Measurements from ENCODE around the gene CLCN6.

Gene CLCN6

DNA sequence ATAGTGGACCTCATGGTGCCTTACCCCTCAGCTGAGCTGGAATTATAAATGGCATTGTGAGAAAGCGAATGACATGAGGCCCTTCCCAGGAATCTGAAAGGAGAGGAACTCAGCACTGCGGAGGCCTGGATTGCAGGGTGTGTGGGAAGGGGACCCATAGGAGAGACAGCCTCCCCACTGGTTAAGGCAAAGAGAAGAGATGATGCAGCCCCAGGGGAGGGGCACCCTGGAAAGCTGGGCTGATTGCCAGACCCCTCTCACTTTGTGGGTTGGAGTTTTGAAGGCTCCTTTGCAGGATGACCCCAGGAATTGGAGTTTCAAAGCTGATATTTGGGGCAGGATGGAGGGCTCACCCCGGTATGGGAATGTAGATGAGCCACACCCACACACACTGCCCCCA, 50.7 kb downstream of the CLCN6 start:
- DNase-seq: no peak

DNA sequence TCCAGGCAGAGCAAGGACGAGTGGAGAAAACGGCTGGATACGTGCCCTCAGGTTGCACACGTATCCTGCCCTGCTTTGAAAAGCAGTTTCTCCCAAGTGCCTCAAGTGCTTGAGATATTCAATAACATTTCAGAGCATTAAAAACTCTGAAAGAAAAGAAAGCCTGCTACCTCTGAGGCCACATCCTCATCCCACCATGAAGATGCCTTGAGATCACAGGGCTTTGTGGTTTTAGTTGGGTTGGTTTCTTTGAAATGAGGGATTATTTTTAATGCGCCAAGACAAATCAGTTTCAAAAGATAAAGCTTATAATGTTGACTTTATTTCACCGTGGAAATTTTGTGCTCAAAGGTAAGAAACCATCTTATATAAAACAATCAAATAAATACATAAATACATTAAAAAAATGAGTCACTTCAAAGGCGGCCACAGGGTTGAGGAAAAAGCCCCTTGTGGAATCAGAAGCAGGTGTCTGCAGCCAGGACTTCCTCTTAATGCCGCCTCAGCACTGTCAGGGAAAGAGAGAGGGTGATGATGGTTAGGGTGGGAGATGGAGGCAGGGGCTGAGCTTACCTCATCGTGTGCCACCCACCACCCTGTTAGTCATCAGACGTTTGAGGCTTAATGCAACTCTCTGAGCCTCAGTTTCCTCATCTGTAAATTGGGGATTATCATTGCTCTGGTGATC, 51.3 kb downstream of the CLCN6 start:
- peak; percentile 65 for DNase-seq

DNA sequence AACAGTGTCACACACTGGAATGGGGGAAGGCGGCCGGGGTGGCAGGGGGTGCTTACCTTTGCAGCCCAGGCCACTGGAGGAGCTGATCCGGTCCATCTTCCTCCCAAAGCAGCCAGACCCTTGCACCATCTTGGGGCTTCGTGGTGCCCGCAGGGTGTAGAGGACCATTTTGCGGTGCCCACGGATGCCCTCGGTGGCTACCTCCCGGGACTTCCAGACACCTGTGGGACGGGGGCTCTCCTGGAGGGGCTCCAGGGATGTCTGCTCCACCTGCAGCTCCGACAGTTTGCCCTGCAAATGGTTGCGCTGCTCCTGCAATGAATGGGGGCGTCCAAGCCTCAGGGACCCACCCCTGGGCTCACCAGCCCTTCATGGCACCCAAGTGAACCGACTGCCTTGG, 52.2 kb downstream of the CLCN6 start:
- no peak for DNase-seq

DNA sequence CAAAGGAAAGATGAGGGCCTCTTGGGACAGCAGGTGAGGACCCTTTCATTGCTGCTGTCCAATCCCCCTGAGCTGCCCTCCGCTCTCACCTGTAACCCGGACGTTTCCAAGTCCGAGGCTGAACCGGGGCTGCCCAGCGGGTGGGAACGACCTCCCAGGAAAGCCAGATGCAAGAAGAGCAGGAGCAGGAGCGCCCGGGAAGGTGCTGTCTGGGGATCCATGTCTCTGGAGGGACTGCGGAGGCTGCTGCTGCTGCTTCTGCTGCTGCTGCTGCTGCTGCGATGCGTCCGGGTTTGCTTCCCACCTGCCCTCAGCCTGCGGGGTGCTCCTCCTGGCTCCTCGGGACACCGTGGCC, 52.6 kb downstream of the CLCN6 start, which contains the start of gene NPPB:
Gene NPPB (minus strand): TSS at position 333 of the 355 bp plus-strand sequence. CDS start 112 bp downstream, at position 221.
- no peak for DNase-seq

DNA sequence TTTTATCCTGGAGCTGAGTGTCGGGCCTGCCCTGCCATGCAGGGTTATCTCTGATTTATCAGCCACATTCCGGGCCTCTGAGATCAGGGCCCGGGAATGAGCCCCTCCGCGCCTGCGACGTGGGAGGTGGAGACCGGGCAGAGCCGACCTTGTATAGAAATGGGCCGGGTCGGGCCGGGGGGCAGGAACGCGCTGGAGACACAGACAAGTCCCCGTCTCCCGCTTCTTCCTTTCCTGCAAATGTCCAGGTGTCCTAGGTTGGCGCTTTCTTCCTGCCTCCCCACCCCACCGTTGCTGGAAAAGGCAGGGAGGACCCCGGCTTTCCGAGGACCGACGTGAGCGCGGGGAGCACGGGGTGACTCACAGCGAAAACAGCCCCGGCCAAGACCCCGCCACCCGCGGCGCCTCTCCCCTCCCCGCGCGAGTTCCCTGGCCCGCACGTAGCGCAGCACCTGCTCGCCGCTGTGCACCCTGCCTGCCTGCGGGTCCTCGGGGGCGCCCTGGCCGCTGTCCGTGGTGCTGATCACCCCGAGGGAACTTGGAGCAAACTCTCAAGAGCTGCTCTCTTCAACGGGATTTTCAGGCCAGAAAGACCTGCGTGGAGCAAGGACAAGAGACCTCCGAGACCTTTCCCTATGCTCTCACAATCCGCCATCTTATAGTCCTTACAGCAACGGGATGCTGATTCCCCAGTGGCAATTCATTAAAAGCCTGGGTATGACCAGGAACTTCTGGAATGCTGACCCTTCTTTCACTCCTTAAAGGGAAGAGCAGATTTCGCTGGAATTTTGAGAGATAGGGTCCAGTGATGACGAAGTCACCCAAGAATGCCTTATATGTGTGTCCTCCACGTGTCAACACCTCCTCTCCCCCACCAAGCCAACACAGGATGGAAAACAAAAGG, 53.2 kb downstream of the CLCN6 start:
- peak; percentile 30 for DNase-seq

- DNase-seq: no peak
Observed at GRCh38 chr1:11860083-11860482, 54.1 kb downstream of the CLCN6 start.

GRCh38 chr1:11860587-11860986, 54.6 kb downstream of the CLCN6 start:
- no peak for DNase-seq

DNA sequence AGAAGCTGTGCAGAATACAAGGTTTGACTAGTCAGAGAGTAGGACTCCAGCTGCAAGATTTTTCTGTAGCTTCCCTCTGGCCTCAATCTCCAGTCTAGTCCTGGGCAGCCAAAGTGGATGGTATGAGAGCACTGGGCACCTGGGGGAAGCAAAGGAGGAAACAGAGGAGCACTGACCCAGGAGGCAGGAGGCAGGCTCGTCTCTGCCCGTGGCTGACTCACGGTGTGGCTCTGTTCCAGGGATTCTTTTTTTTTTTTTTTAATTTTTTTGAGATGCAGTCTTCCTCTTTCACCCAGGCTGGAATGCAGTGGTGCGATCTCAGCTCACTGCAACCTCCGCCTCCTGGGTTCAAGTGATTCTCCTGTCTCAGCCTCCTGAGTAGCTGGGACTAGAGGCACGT, 56.9 kb downstream of the CLCN6 start:
- DNase-seq: peak; percentile 19

DNA sequence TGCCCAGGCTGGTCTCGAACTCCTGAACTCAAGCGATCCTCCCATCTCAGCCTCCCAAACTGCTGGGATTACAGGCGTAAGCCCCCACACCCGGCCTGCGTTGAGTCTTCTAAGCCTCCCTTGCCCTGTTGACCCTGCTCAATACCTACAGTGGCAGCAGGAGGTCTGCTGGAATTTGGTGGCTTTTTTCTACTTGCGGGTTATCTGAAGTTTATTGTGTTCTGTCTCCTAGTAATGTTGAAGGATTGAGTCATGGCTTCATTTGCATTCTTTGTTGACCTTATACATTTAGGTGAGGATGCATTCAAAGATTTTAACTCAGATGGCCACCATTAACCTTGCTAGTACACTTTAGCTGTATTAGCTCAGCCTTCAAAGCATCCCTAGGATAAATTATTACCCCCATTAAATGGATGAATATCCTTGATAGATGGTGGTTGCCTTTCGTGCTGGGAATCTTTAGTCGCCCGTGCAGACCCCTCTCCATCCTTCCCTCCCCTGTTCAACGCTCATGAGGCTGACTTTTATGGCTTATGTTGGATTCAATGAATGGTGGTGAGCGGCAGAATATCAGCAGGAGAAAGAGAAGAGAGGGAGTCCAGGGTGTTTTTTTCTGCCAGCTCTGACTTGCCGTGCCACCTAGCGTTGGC, 62.5 kb downstream of the CLCN6 start:
- DNase-seq: no peak

DNA sequence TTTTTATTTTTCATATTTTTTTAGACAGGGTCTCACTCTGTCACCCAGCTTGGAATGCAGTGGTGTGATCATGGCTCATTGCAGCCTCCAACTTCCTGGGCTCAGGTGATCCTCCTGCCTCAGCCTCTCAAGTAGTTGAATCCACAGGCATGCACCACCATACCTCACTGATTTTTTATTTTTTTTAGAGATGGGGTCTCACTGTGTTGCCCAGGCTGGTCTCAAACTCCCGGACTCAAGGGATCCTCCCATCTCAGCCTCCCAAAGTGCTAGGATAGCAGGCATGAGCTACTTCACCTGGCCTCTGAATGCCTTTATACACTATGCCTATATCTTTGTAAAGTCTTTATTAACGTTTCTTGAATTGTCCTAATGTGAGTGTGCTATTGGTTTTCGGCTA, 63.1 kb downstream of the CLCN6 start:
- DNase-seq: no peak

GRCh38 chr1:11869650-11870207, 63.7 kb downstream of the CLCN6 start:
- DNase-seq: no peak

DNA sequence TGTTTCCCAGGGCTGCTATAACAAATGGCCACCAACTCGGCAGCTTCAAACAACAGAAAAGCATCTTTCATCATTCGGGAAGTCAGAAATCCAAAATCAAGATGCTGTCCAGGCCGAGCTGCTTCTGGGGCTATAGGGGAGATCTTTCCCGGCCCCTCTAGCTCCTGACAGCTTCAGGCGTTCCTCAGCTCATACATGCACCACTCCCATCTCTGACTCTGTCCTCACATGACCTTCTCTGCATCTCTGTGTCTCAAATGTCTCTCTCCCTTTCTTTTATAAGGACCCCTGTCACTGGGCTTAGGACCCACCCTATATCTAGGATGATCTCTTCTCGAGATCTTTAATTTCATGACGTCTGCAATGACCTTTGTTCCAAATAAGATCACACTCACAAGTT, 66.6 kb downstream of the CLCN6 start:
- no peak for DNase-seq

GRCh38 chr1:11873395-11874257, 67.6 kb downstream of the CLCN6 start:
- DNase-seq: no peak

DNA sequence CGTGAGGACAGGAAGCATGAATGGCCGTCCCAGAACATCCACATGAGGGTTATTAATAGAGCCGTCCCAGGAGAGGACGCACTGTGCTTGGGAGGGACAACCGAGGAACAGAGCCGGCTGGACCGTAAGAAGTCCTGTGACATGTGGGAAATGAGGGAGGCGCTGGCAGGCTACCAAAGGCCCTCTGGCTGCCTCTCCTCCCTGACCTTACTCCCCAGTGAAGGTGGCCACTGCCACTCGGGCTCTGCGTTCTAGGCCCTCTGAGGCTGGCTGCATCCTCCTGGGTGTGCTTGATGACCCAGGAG, 68.2 kb downstream of the CLCN6 start:
- DNase-seq: no peak

DNA sequence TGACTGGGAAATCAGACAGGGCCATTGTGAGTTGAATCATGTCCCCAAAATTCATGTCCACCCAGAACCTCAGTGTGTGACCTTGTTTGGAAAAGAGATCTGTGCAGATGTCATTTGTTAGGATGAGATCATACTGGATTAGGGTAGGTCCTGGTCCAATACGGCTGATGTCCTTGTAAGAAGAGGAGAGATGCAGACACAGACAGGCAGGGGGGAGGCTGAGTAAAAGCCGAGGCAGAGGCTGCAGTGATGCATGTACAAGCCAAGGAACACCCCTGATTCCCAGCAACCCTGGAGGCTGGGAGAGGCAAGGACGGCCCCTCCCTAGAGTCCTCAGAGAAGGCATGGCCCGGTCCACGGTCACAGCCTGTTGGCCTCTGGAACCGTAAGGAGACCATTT, 68.6 kb downstream of the CLCN6 start:
- DNase-seq: no peak

- no peak for DNase-seq
Observed at GRCh38 chr1:11875094-11875493, 69.1 kb downstream of the CLCN6 start.

- no peak for DNase-seq
Observed at GRCh38 chr1:11877074-11877473, 71.1 kb downstream of the CLCN6 start.

GRCh38 chr1:11878081-11878890, 72.3 kb downstream of the CLCN6 start:
- no peak for DNase-seq

- DNase-seq: no peak
Observed at GRCh38 chr1:11878891-11879190, 72.8 kb downstream of the CLCN6 start.

DNA sequence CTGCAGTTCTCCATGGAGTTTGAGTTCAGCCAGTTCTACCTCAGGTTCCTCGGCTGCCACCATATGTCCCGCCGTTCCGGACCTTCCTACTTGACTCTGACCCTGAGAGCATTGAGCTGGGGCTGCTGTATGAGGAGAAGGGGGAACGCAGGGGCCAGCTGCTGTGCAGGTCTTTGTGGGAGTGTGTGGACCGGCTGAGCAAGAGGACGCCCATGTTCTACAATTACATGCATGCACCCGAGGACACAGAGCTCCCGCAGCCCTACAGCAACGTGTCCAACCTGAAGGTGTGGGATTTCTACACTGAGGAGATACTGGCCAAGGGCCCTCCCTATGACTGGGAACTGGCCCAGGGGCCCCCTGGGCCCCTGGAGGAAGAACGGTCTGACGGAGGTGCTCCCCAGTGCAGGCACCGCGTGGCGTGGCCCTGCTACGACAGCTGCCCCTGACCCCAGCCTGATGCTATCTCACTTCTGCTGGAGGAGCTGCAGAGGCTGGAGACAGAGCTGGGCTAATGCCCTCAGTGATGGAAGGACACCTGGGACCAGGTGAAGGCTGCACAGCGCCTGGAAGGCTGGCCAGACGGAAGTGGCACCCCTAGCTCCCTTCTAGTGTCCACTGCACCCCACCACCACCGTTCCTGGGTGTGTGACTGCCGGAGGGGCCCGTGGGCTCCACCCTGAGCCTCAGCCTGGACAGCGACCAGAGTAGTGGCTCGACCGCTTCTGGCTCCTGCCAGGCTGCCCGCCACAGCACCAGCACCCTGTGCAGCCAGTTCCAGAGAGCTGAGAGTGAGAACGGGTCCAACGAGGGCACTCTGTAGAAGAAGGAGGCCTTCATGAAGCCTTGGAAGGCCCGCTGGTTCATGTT, 73.6 kb downstream of the CLCN6 start:
- no peak for DNase-seq

GRCh38 chr1:11880181-11880575, 74.2 kb downstream of the CLCN6 start:
- no peak for DNase-seq
